Measurements from ENCODE around the gene OSBPL8. TPM values are rescaled to one million over a fixed set of nuclear protein-coding genes. Genes with fewer than 3 reads are reported as not detected.

OSBPL8 gene
- total and polyA plus RNA-seq, 10 of the 15 experiments (the other 5 are each of a cell fraction or from before 2014, with no cell fraction given) = 10.4 to 58.0 (median 32.0) TPM

- Histone ChIP-seq H4K20me1 (ENCODE audit: control insufficient read depth, insufficient read depth) (no peaks in the 10 kb centered on the region), H3K27me3 (replicated peaks in 1 of 2; ENCODE audit: control insufficient read depth in 2 of 2, insufficient read depth in 2 of 2, low read length in 1 of 2) (no peaks in the 10 kb centered on the region; a peak in 1 of 4 replicates), H3K9ac (ENCODE audit: control insufficient read depth, insufficient read depth, low read length) (no peak overlapping the region), H3K4me1 (ENCODE audit: control insufficient read depth, insufficient read depth, low read length) (no peaks in the 10 kb centered on the region), H3K27ac (ENCODE audit: control insufficient read depth, insufficient read depth) (no peak overlapping the region), H2AFZ (ENCODE audit: control insufficient read depth, low read depth, low read length) (no peak overlapping the region), H3K4me3 (no peak overlapping the region), H3K79me2 (ENCODE audit: control insufficient read depth, insufficient read depth, low read length) (no peaks in the 10 kb centered on the region), H3K4me2 (ENCODE audit: control insufficient read depth, insufficient read depth) (no peak overlapping the region), H3K9me3 (replicated peaks; ENCODE audit: control insufficient read depth, insufficient read depth, low read length) (no peaks in the 10 kb centered on the region), H3K36me3 (ENCODE audit: control insufficient read depth in 2 of 2, insufficient read depth in 2 of 2, low read length in 1 of 2) (no peaks in the 10 kb centered on the region)
- TF ChIP-seq ZNF207 (IDR thresholded peaks at IDR 0.05; ENCODE audit: borderline replicate concordance) = no peak
- no peak for TF ChIP-seq CHD1 (IDR thresholded peaks at IDR 0.05; ENCODE audit: low read depth, low read length)
- TF ChIP-seq ZBTB40 (IDR thresholded peaks at IDR 0.05; ENCODE audit: borderline replicate concordance) = peak; percentile 54
- TF ChIP-seq MAX (IDR thresholded peaks at IDR 0.05; ENCODE audit: low read depth, low read length) = no peak
- TF ChIP-seq GABPA (IDR thresholded peaks at IDR 0.05; ENCODE audit: low read depth) = no peak
- no peak for TF ChIP-seq TAF1 (IDR thresholded peaks at IDR 0.05; ENCODE audit: borderline replicate concordance, low read depth, low read length)
- SMC1A ChIA-PET (ENCODE audit: uncharacterized antibody, unreplicated experiment) = interaction anchor here (0.8 kb wide), 1 partner anchor 747 kb away, joined by 3 read pairs; no protein-coding TSS in a partner anchor
- 92% methylated on average over 5 of the region's 5 CpGs for WGBS (ENCODE audit: insufficient coverage, insufficient replicate concordance, low lambda C conversion rate, missing lambda C conversion rate)
- POLR2A ChIA-PET = no interaction called here
- intact Hi-C loops (cut with micrococcal nuclease; ENCODE audit: unreplicated experiment) (no loop called here), in situ Hi-C loops (cut with MboI) (no loop called here)
- no TSS peak for BruUV-seq (replicated peaks)
- FAIRE-seq (no peak), DNase-seq (ENCODE audit: low read depth, low spot score) (no peak), ATAC-seq (no peak)
- CTCF ChIA-PET = no interaction called here
- RAD21 ChIA-PET (ENCODE audit: unreplicated experiment) = no interaction called here
Measured at GRCh38 chr12:76329606-76330005, 230.0 kb downstream of the OSBPL8 start.

Data from GM12878 (cell line).